Fibroblast of mammary gland (primary cell): ENCODE measurements around the gene ADPRHL1.

Experiments
- DNase-seq: peaks from one replicate; pipeline ENCODE4 v3.0.0-alpha.2; 2010; ENCODE audit warnings: low read depth
- H3K4me3 ChIP-seq: 2 replicates; pipeline ENCODE4 v1.5.1; 2011; ENCODE audit warnings: low read depth, mild to moderate bottlenecking, low read length, moderate library complexity; ENCODE audit not compliant: control insufficient read depth
- TF ChIP-seq, protein P1 (sequence below): conservative IDR thresholded peaks from 2 replicates; pipeline ENCODE4 v1.5.1; 2011; ENCODE audit warnings: low read depth, low read length, inconsistent platforms; ENCODE audit not compliant: control insufficient read depth, insufficient read depth

The ADPRHL1 gene

DNA sequence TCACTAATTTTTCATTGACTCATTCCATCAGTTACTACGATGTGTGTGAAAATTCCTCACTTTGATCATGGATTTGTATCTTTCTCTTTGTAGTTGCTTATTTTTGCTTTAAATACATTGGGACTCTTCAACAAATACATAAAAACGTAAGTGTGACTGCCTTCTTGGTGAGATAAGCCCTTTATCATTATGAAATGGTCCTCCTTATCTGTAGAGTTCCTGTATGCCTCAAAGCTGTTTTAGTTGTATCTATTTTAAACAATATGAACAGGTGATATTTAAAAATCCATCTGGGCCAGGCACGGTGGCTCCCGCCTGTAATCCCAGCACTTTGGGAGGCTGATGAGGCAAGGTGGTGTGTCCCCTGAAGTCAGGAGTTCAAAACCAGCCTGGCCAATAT is 25.9 kb upstream of the ADPRHL1 start:
- H3K4me3 ChIP-seq = no peak overlapping the region
- TF ChIP-seq, protein P1, sequence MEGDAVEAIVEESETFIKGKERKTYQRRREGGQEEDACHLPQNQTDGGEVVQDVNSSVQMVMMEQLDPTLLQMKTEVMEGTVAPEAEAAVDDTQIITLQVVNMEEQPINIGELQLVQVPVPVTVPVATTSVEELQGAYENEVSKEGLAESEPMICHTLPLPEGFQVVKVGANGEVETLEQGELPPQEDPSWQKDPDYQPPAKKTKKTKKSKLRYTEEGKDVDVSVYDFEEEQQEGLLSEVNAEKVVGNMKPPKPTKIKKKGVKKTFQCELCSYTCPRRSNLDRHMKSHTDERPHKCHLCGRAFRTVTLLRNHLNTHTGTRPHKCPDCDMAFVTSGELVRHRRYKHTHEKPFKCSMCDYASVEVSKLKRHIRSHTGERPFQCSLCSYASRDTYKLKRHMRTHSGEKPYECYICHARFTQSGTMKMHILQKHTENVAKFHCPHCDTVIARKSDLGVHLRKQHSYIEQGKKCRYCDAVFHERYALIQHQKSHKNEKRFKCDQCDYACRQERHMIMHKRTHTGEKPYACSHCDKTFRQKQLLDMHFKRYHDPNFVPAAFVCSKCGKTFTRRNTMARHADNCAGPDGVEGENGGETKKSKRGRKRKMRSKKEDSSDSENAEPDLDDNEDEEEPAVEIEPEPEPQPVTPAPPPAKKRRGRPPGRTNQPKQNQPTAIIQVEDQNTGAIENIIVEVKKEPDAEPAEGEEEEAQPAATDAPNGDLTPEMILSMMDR = no peak
- no peak for DNase-seq

DNA sequence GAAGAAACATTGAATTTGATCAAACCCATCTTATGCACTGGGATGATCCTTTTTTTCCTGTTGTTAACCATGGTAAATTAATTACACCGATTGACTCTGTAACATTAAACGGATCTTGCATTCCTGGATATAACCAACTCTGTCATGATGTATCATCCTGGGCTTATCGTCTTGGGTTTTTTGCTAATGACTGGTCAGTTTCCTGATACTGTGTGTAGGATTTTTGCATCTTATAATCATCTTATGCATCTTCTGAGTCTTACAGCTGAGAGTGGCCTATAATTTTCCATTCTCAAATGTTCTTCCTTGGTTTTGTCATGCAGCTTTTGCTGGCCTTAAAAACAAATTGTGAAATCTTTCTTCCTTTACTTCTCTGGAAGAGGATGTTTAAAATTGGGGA is 24.4 kb upstream of the ADPRHL1 start:
- TF ChIP-seq, protein P1 = no peak
- H3K4me3 ChIP-seq = no peak overlapping the region
- no peak for DNase-seq

DNA sequence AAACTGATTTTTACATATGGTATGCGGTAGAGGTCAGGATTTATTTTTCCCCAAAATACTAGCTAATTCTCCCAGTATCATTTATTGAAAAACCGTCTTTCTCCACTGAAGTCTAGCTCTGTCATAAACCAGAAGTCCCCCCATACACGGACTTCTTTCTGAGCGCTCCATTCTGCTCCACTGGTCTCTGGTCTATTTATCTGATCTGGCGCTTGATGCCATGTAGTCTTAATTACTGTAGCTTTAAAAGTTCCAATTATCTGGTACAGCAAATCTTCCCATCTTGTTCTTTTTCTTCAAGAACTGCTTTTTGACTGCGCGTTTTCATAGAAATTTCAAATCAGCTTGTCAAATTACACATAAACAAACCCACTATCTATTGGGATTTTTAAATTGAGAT is 23.5 kb upstream of the ADPRHL1 start:
- TF ChIP-seq, protein P1 = no peak
- H3K4me3 ChIP-seq = no peak overlapping the region
- no peak for DNase-seq

DNA sequence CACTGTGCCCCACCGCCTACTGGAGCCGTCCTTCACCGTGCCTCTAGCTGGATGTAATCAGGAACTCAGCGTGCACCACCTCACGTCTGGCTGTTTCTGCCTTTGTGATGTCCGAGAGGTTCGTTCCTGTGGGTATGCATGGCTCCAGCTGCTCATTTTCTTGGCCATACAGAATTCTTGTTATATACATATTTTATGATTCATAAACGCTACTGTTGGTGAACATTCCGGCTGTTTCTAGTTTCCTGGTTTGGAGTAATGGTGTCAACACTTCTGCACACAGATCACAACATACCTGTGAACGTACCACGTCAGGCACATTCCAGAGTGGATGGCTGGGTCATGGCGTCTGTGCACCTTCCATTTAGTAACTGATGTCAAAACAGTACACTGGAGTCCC is 22.6 kb upstream of the ADPRHL1 start:
- H3K4me3 ChIP-seq = no peak overlapping the region
- no peak for DNase-seq
- TF ChIP-seq, protein P1 = no peak

DNA sequence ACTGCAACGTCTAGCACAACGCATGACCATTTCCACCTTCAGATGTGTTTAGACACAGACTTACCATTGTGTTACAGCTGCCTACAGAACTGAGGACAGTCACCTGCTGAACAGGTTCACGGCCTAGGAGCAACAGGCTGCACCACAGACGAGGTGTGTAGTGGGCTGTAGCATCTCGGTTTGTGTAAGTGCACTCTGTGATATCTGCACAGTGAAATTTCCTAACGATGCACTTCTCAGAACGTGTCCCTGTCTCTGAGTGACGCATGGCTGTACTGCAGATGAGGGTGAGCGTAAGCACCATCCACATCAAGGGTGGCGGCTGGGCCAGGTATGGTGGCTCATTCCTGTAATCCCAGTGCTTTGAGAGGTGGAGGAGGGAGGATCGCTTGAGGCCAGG is 22.0 kb upstream of the ADPRHL1 start:
- DNase-seq = no peak
- TF ChIP-seq, protein P1 = no peak
- H3K4me3 ChIP-seq = no peak overlapping the region

DNA sequence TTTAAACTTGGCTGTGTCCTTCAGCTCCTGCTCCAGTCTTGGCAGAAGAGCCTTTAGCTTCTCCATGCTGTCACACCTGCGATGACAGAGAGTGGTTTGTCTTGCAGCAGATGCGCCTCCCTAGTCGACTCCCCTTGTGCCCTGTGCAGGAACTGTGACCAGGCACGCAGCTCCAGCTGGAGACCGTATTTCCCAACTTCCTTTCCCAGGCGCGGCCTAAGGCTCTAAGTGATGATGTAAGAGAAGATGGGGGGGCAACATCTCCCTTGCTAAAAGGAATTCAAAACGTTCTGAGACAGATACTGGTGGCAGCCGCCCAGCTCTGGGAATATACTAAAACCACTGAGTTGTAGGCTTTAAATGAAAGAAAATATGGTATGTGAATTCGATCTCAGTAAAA is 20.9 kb upstream of the ADPRHL1 start:
- peak; percentile 49 for DNase-seq
- no peak overlapping the region for H3K4me3 ChIP-seq

More for the DNA sequence above, 20.9 kb upstream of the ADPRHL1 start:
- TF ChIP-seq, protein P1 = no peak
